Neuronal stem cell (in vitro differentiated cells): Measurements from ENCODE around the gene TBC1D10A.

Source experiments
- DNase-seq: peaks from one replicate; pipeline ENCODE4 v3.0.0-alpha.2; 2013; ENCODE audit warnings: low spot score
- H2AFZ ChIP-seq: one replicate; pipeline ENCODE4 v1.6.1; 2013; ENCODE audit warnings: mild to moderate bottlenecking, low read length, inconsistent platforms
- H2AK5ac ChIP-seq: 2 replicates; pipeline ENCODE4 v1.6.1; 2013; ENCODE audit warnings: low read depth, mild to moderate bottlenecking, inconsistent platforms, low read length, moderate library complexity, mixed read lengths
- H2BK120ac ChIP-seq: 2 replicates; pipeline ENCODE4 v1.6.1; 2013; ENCODE audit warnings: low read depth, mild to moderate bottlenecking, inconsistent platforms, low read length, moderate library complexity, mixed read lengths
- H2BK12ac ChIP-seq: one replicate; pipeline ENCODE4 v1.6.1; 2013; ENCODE audit warnings: low read length, inconsistent platforms
- H2BK15ac ChIP-seq: 2 replicates; pipeline ENCODE4 v1.6.1; 2013; ENCODE audit warnings: mild to moderate bottlenecking, low read length, inconsistent platforms, mixed read lengths
- H2BK5ac ChIP-seq: one replicate; pipeline ENCODE4 v1.6.1; 2013; ENCODE audit warnings: inconsistent platforms, mild to moderate bottlenecking, low read length, moderate library complexity
- H3K14ac ChIP-seq: one replicate; pipeline ENCODE4 v1.6.1; 2013; ENCODE audit warnings: low read length, inconsistent platforms
- H3K18ac ChIP-seq: 2 replicates; pipeline ENCODE4 v1.6.1; 2013; ENCODE audit warnings: low read length, inconsistent platforms
- H3K23ac ChIP-seq: 2 replicates; pipeline ENCODE4 v1.6.1; 2013; ENCODE audit warnings: low read depth, mild to moderate bottlenecking, mixed read lengths, low read length, inconsistent platforms; ENCODE audit not compliant: poor library complexity
- H3K27ac ChIP-seq: replicated peaks from 3 replicates; pipeline ENCODE4 v1.5.1; 2013; ENCODE audit warnings: low read length, inconsistent platforms
- H3K27me3 ChIP-seq, 3 experiments: 2 replicates each; pipeline ENCODE4 v1.6.1; 2013; ENCODE audit warnings: low read length in 3 of 3, mild to moderate bottlenecking in 2 of 3, inconsistent platforms in 1 of 3, low read depth in 1 of 3, mixed read lengths in 1 of 3, moderate library complexity in 1 of 3; ENCODE audit not compliant: control insufficient read depth in 3 of 3, insufficient read depth in 3 of 3
- H3K36me3 ChIP-seq, 2 donors: replicated peaks in 1 of 2; 2 replicates each; pipeline ENCODE4 v1.6.1; 2013; ENCODE audit warnings: low read length in 2 of 2; ENCODE audit not compliant: control insufficient read depth in 2 of 2, insufficient read depth in 2 of 2
- H3K4ac ChIP-seq: 2 replicates; pipeline ENCODE4 v1.6.1; 2013; ENCODE audit warnings: inconsistent platforms, mild to moderate bottlenecking, low read length, moderate library complexity
- H3K4me1 ChIP-seq, 2 donors: 1 replicate in 1 of 2; 2 replicates in 1 of 2; pipeline ENCODE4 v1.6.1; 2013; ENCODE audit warnings: low read length in 2 of 2, low read depth in 1 of 2; ENCODE audit not compliant: control insufficient read depth in 2 of 2, insufficient read depth in 1 of 2
- H3K4me2 ChIP-seq: one replicate; pipeline ENCODE4 v1.6.1; 2013; ENCODE audit warnings: mild to moderate bottlenecking, low read length, inconsistent platforms; ENCODE audit not compliant: insufficient read depth, poor library complexity, severe bottlenecking
- H3K4me3 ChIP-seq, 2 donors: 2 replicates each; pipeline ENCODE4 v1.5.1; 2013; ENCODE audit warnings: low read length in 2 of 2, mild to moderate bottlenecking in 2 of 2, inconsistent platforms in 1 of 2, moderate library complexity in 1 of 2
- H3K79me1 ChIP-seq: one replicate; pipeline ENCODE4 v1.6.1; 2013; ENCODE audit warnings: low read depth, mild to moderate bottlenecking, inconsistent platforms, low read length, moderate library complexity
- H3K9ac ChIP-seq: one replicate; pipeline ENCODE4 v1.6.1; 2013; ENCODE audit warnings: mild to moderate bottlenecking, low read depth, low read length, inconsistent platforms; ENCODE audit not compliant: poor library complexity
- H3K9me3 ChIP-seq, 2 donors: replicated peaks in 1 of 2; 2 replicates each; pipeline versions ENCODE3 to v1.6.1; 2013; ENCODE audit warnings: low read length in 2 of 2, mild to moderate bottlenecking in 2 of 2, inconsistent platforms in 1 of 2, low read depth in 1 of 2, mixed read lengths in 1 of 2, moderate library complexity in 1 of 2; ENCODE audit not compliant: control insufficient read depth in 2 of 2, insufficient read depth in 1 of 2
- H4K8ac ChIP-seq: one replicate; pipeline ENCODE4 v1.6.1; 2013; ENCODE audit warnings: low read depth, mild to moderate bottlenecking, inconsistent platforms, low read length, moderate library complexity
- H4K91ac ChIP-seq: one replicate; pipeline ENCODE4 v1.6.1; 2013; ENCODE audit warnings: low read length, low read depth, mild to moderate bottlenecking, inconsistent platforms; ENCODE audit not compliant: poor library complexity
- WGBS, 2 donors: extraction: QIAGEN DNeasy Blood & Tissue Kit; methylation state at CpG; one replicate each; pipeline ENCODE4 v1.1.7; 2013; ENCODE audit warnings: missing lambda C conversion rate in 2 of 2, mixed read lengths in 1 of 2; ENCODE audit not compliant: insufficient read length in 2 of 2, insufficient replicate concordance in 1 of 2; ENCODE audit errors: extremely low coverage in 2 of 2; 5-methylcytosine and 5-hydroxymethylcytosine counted together

TBC1D10A gene

DNA sequence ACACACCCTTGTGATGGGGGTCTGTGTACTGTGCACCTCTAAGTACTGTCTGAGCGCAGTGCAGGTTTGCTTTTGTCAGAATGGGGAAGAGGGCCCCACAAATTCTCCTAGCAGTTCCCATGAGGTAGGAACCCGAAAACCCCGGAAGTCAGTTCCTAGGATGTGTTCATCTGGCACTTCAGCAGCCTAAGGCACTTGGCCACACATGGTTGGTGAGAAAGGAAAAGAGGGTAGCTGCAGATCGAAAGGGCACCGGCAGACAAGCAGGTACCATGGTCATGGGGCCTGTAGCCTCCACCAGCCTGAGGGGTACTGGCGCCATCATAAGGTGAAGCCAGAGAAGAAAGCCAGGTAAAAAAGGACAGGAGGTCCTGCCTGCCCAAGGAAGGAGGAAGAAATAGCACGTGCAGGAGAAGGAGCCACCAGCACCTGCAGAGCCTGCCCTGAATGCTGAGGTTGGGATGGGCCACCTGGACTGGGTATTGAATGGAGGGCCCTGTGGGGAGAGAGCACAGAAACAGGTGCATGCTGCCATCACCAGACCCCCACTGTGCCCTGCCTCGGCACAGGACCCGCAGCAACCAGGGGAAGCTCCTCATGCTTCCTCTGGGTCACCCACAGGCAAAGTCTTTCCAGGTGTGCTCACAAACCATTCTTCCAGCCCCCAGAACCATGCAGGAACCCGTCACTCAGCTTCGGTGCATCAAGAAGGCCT is 29.3 kb downstream of the TBC1D10A start:
- no peak overlapping the region for H3K4ac ChIP-seq
- H2BK120ac ChIP-seq = no peak overlapping the region
- H3K27me3 ChIP-seq = no peaks in the 10 kb centered on the region
- H4K8ac ChIP-seq = no peak overlapping the region
- peaks cover 2% of the 10 kb centered on the region for H3K79me1 ChIP-seq
- H3K23ac ChIP-seq = peak overlapping the region; percentile 0
- H3K36me3 ChIP-seq = peaks cover 7 to 22% of the 10 kb centered on the region in 2 donors
- H3K18ac ChIP-seq = no peak overlapping the region
- H3K27ac ChIP-seq = no peak overlapping the region
- H2BK15ac ChIP-seq = no peak overlapping the region
- H3K14ac ChIP-seq = no peak overlapping the region
- H2AK5ac ChIP-seq = no peak overlapping the region
- peak overlapping the region; percentile 16 for H2BK5ac ChIP-seq
- no peak overlapping the region for H2AFZ ChIP-seq
- H2BK12ac ChIP-seq = no peak overlapping the region
- H3K4me3 ChIP-seq = no peak overlapping the region
- peaks cover 0 to 3% of the 10 kb centered on the region in 2 donors for H3K4me1 ChIP-seq
- WGBS, 2 donors = no CpG with 5 or more reads among the region's 11 CpGs
- H3K4me2 ChIP-seq = no peak overlapping the region
- no peaks in the 10 kb centered on the region for H3K9me3 ChIP-seq
- DNase-seq = no peak
- H3K9ac ChIP-seq = no peak overlapping the region
- no peak overlapping the region for H4K91ac ChIP-seq

- no CpG with 5 or more reads among the region's 3 CpGs for WGBS, 2 donors
- Histone ChIP-seq H3K36me3 (peaks cover 9 to 22% of the 10 kb centered on the region in 2 donors), H2BK5ac (no peak overlapping the region)
Observed at GRCh38 chr22:30296833-30297232, 29.9 kb downstream of the TBC1D10A start.

GRCh38 chr22:30296324-30296723 is 30.4 kb downstream of the TBC1D10A start:
- H2BK15ac ChIP-seq = no peak overlapping the region
- WGBS, 2 donors = no CpG with 5 or more reads among the region's 4 CpGs

More at GRCh38 chr22:30296833-30297232, 29.9 kb downstream of the TBC1D10A start:
- Histone ChIP-seq H3K4ac (no peak overlapping the region), H2AK5ac (no peak overlapping the region), H3K9ac (no peak overlapping the region), H2BK120ac (no peak overlapping the region), H3K23ac (no peak overlapping the region), H2AFZ (no peak overlapping the region), H3K9me3 (no peaks in the 10 kb centered on the region), H3K79me1 (peaks cover 2% of the 10 kb centered on the region), H3K4me1 (peaks cover 0 to 3% of the 10 kb centered on the region in 2 donors), H3K27me3 (no peaks in the 10 kb centered on the region), H3K14ac (no peak overlapping the region), H3K4me3 (no peak overlapping the region), H3K4me2 (no peak overlapping the region), H3K18ac (no peak overlapping the region), H2BK15ac (no peak overlapping the region), H4K8ac (no peak overlapping the region), H4K91ac (no peak overlapping the region), H3K27ac (no peak overlapping the region), H2BK12ac (no peak overlapping the region)
- DNase-seq = no peak

GRCh38 chr22:30295576-30295975 is 31.2 kb downstream of the TBC1D10A start:
- H3K18ac ChIP-seq = no peak overlapping the region
- no peak overlapping the region for H3K14ac ChIP-seq
- no peak overlapping the region for H2BK120ac ChIP-seq
- WGBS, 2 donors = no CpG with 5 or more reads among the region's 7 CpGs
- H4K91ac ChIP-seq = no peak overlapping the region
- peaks cover 9 to 22% of the 10 kb centered on the region in 2 donors for H3K36me3 ChIP-seq
- no peak overlapping the region for H2BK12ac ChIP-seq
- no peak overlapping the region for H2BK15ac ChIP-seq
- no peak overlapping the region for H2AK5ac ChIP-seq
- peaks cover 4% of the 10 kb centered on the region in 2 donors for H3K4me1 ChIP-seq
- no peak overlapping the region for H3K9ac ChIP-seq
- no peak overlapping the region for H3K4me2 ChIP-seq
- H3K27me3 ChIP-seq = no peaks in the 10 kb centered on the region
- no peak overlapping the region for H2AFZ ChIP-seq
- no peak overlapping the region for H3K4me3 ChIP-seq
- H3K79me1 ChIP-seq = peaks cover 2% of the 10 kb centered on the region
- H3K9me3 ChIP-seq = no peaks in the 10 kb centered on the region
- H3K4ac ChIP-seq = no peak overlapping the region
- no peak overlapping the region for H4K8ac ChIP-seq
- H2BK5ac ChIP-seq = no peak overlapping the region
- H3K27ac ChIP-seq = no peak overlapping the region
- no peak for DNase-seq
- no peak overlapping the region for H3K23ac ChIP-seq

More at GRCh38 chr22:30296324-30296723, 30.4 kb downstream of the TBC1D10A start:
- H3K14ac ChIP-seq = no peak overlapping the region
- H3K36me3 ChIP-seq = peaks cover 9 to 22% of the 10 kb centered on the region in 2 donors
- no peak overlapping the region for H2AFZ ChIP-seq
- no peak overlapping the region for H2BK5ac ChIP-seq
- no peak for DNase-seq
- peaks cover 0 to 3% of the 10 kb centered on the region in 2 donors for H3K4me1 ChIP-seq
- no peak overlapping the region for H3K23ac ChIP-seq
- H3K4me3 ChIP-seq = no peak overlapping the region
- no peaks in the 10 kb centered on the region for H3K9me3 ChIP-seq
- H3K27ac ChIP-seq = no peak overlapping the region
- H3K27me3 ChIP-seq = no peaks in the 10 kb centered on the region
- no peak overlapping the region for H4K91ac ChIP-seq
- no peak overlapping the region for H2BK120ac ChIP-seq
- no peak overlapping the region for H2AK5ac ChIP-seq
- no peak overlapping the region for H3K18ac ChIP-seq
- H3K4ac ChIP-seq = no peak overlapping the region
- H4K8ac ChIP-seq = no peak overlapping the region
- peaks cover 2% of the 10 kb centered on the region for H3K79me1 ChIP-seq
- no peak overlapping the region for H3K9ac ChIP-seq
- H3K4me2 ChIP-seq = no peak overlapping the region
- H2BK12ac ChIP-seq = no peak overlapping the region
